IMR-90 (cell line): ENCODE measurements around the gene ENTPD7. TPM values are rescaled to one million over a fixed set of nuclear protein-coding genes. Genes with fewer than 3 reads are reported as not detected.

Source experiments
- ELK1 ChIP-seq: fragments of 150-350 bp; IDR thresholded peaks from 2 replicates; pipeline ENCODE4 v1.6.1; 2016; ENCODE audit warnings: low read depth, mild to moderate bottlenecking, low read length, moderate library complexity, borderline replicate concordance
- POLR2A ChIP-seq: IDR thresholded peaks from 2 replicates; pipeline ENCODE4 v1.6.1; 2012; ENCODE audit warnings: mild to moderate bottlenecking, low read depth, low read length
- USF2 ChIP-seq: fragments of 150-350 bp; IDR thresholded peaks from 2 replicates; pipeline ENCODE4 v1.6.1; 2017; ENCODE audit warnings: mild to moderate bottlenecking, antibody characterized with exemption, low read length, low read depth
- polyA plus RNA-seq, 3 experiments: library from polyadenylated mRNA; depleted of rRNA; stranded (reverse); fragments of >200 nt; gene quantifications; 2 replicates each; pipeline ENCODE4 v1.2.3, GENCODE V29; 2012; ENCODE audit warnings: low replicate concordance in 1 of 3
- total RNA-seq: library from RNA; depleted of rRNA; stranded (reverse); fragments of >200 nt; gene quantifications from 2 replicates; pipeline ENCODE4 v1.2.3, GENCODE V29; 2012

The ENTPD7 gene
- total and polyA plus RNA-seq, 2 of the 4 experiments (the other 2 are of a cell fraction) = 8.0 to 23.3 TPM

GRCh38 chr10:99659031-99659867 lies at the start of gene ENTPD7 (continued):
- peak; percentile 42; the same call in 1 of the 2 replicates for TF ChIP-seq USF2
- no peak for TF ChIP-seq ELK1
- peak; percentile 88 for TF ChIP-seq POLR2A
